ENCODE data around the gene GPSM3. TPM values are rescaled to one million over a fixed set of nuclear protein-coding genes. Genes with fewer than 3 reads are reported as not detected.
"Not testable (repeated sequence)": the region's sequence is repeated elsewhere in the genome, so short reads cannot be mapped to it uniquely, and the experiment has no call there.

GPSM3 gene
- total RNA-seq, 4 donors from 2014 or later: 5.9 to 17.7 (median 8.8) TPM

- DNase-seq (ENCODE audit: low spot score in 2 of 2): no peak
- Histone ChIP-seq H3K36me3 (peaks cover 0 to 10% (median 0%) of the 10 kb centered on the region in 3 donors), H3K27ac (no peak overlapping the region), H3K4me1 (peaks cover 0 to 19% (median 6%) of the 10 kb centered on the region in 4 donors), H3K4me3 (no peak overlapping the region), H3K27me3 (no peaks in the 10 kb centered on the region), H3K9me3 (no peaks in the 10 kb centered on the region)
- whole genome bisulfite sequencing, 2 donors: 84 to 86% methylated on average over 1 of the region's 1 CpG
- no peak for TF ChIP-seq POLR2A (IDR thresholded peaks at IDR 0.05)
- no peak for TF ChIP-seq EP300 (IDR thresholded peaks at IDR 0.05)
- TF ChIP-seq CTCF (IDR thresholded peaks at IDR 0.05): no peak
Observed at GRCh38 chr6:32146287-32146686, 46.2 kb downstream of the GPSM3 start.

- not testable (repeated sequence) for H3K9me3 ChIP-seq
Observed at GRCh38 chr6:32144238-32144637, 48.2 kb downstream of the GPSM3 start.

More at GRCh38 chr6:32144238-32144637, 48.2 kb downstream of the GPSM3 start:
- DNase-seq (ENCODE audit: low spot score in 2 of 2); H3K4me1 ChIP-seq; H3K27me3 ChIP-seq; H3K4me3 ChIP-seq; H3K36me3 ChIP-seq; H3K27ac ChIP-seq: not testable (repeated sequence)
- WGBS, 2 donors: 69 to 84% methylated on average over 7 of the region's 7 CpGs

Small RNA genes lying within 50 kb of the gene (small RNA-seq; reads per million reads assigned to genes)
- gene AL662884.1: not detected
- gene MIR6833: not detected

Other genes with a start within 250 kb of the GPSM3 start
- gene CFB, start 246.5 kb downstream of the GPSM3 start, total RNA-seq: 10 to 100 TPM; 15.7 to 66.5 (median 26.2) TPM
- 100 to 1,000 TPM in 1 of 4 donors, 10 to 100 TPM in 3; 74.1 to 101 (median 88.6) TPM for gene NELFE, start 233.7 kb downstream of the GPSM3 start, total RNA-seq
- gene SKIC2, start 233.5 kb downstream of the GPSM3 start, total RNA-seq: 10 to 100 TPM; 47.1 to 83.1 (median 48.2) TPM
- gene DXO, start 220.5 kb downstream of the GPSM3 start, total RNA-seq: 10 to 100 TPM; 16.2 to 46.1 (median 34.3) TPM
- 100 to 1,000 TPM; 230 to 361 (median 258) TPM for gene C4A, start 210.6 kb downstream of the GPSM3 start, total RNA-seq
- gene C4B, start 177.8 kb downstream of the GPSM3 start, total RNA-seq: 100 to 1,000 TPM; 266 to 420 (median 299) TPM
- gene CYP21A2, start 154.2 kb downstream of the GPSM3 start, total RNA-seq: 10 to 100 TPM in 1 of 4 donors, 1 to 10 TPM in 3; 1.0 to 15.3 (median 3.9) TPM
- 100 to 1,000 TPM; 231 to 547 (median 297) TPM for gene TNXB, start 83.3 kb downstream of the GPSM3 start, total RNA-seq
- 100 to 1,000 TPM in 3 of 4 donors, 10 to 100 TPM in 1; 74.3 to 121 (median 102) TPM for gene ATF6B, start 64.4 kb downstream of the GPSM3 start, total RNA-seq
- gene FKBPL, start 62.4 kb downstream of the GPSM3 start, total RNA-seq: 1 to 10 TPM; 1.3 to 5.4 (median 3.0) TPM
- 1 to 10 TPM in 2 of 4 donors, under 1 TPM in 2; 0.21 to 2.7 (median 1.7) TPM for gene PRRT1, start 40.7 kb downstream of the GPSM3 start, total RNA-seq
- 10 to 100 TPM; 33.0 to 75.2 (median 40.1) TPM for gene PPT2, start 38.5 kb downstream of the GPSM3 start, total RNA-seq
- gene EGFL8, start 28.0 kb downstream of the GPSM3 start, total RNA-seq: 100 to 1,000 TPM; 108 to 388 (median 270) TPM
- 10 to 100 TPM; 45.3 to 52.2 (median 48.1) TPM for gene AGPAT1, start 16.6 kb downstream of the GPSM3 start, total RNA-seq
- 100 to 1,000 TPM in 2 of 4 donors, 10 to 100 TPM in 2; 74.5 to 117 (median 107) TPM for gene RNF5, start 14.2 kb downstream of the GPSM3 start, total RNA-seq
- 10 to 100 TPM in 1 of 4 donors, 1 to 10 TPM in 3; 4.0 to 12.7 (median 5.8) TPM for gene AGER, start 8.4 kb downstream of the GPSM3 start, total RNA-seq
- gene PBX2, start 2.4 kb downstream of the GPSM3 start, total RNA-seq: 10 to 100 TPM; 55.0 to 75.0 (median 61.9) TPM
- gene NOTCH4, start 31.4 kb upstream of the GPSM3 start, total RNA-seq: 10 to 100 TPM; 22.4 to 50.2 (median 31.9) TPM
- gene TSBP1, start 179.3 kb upstream of the GPSM3 start, total RNA-seq: not detected
- gene BTNL2, start 214.5 kb upstream of the GPSM3 start, total RNA-seq: not detected
- gene HLA-DRA, start 247.2 kb upstream of the GPSM3 start, total RNA-seq: 100 to 1,000 TPM; 179 to 620 (median 253) TPM

Measured in tibial nerve (tissue), 4 donors.